ENCODE measurements around the gene REXO4.
A peak's percentile ranks its signal among the peaks of the same experiment; 100 is the strongest.

The REXO4 gene

DNA sequence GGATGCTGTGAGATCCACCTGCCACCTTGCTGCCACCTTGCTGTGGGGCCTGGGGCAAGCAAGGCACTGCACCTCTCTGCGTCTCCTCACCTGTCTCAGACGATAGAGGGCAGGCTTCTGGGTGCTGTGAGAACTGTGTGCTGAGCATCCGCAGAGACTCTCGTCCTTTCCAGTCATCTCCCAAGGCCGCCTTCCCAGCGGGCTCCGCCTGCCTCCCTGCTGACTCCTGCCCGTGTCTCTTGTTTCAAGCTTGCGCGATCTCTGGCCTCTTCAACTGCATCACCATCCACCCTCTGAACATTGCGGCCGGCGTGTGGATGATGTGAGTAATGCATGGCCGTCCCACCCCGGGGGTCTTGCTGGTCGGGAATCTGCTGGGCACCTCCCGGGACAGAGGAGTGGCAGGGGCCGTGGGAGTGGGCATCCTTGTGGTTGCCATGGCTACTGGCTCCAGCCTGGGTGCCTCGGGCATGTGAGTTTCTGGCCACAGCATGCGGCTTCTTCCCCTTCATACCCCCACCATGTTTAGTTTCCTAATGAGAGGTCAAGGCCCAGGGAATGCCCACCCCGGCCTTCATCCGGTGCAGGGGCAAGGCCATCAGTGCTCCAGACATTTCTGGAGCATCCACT, 45.5 kb upstream of the REXO4 start:
- Histone ChIP-seq H3K4me3 (ENCODE audit: low read depth, low read length) (no peak overlapping the region), H3K9me3 (no peaks in the 10 kb centered on the region), H3K4me1 (peaks cover 8% of the 10 kb centered on the region; the same call in 1 of the 2 replicates), H3K27me3 (no peaks in the 10 kb centered on the region), H3K36me3 (no peaks in the 10 kb centered on the region)
- TF ChIP-seq, protein P1, sequence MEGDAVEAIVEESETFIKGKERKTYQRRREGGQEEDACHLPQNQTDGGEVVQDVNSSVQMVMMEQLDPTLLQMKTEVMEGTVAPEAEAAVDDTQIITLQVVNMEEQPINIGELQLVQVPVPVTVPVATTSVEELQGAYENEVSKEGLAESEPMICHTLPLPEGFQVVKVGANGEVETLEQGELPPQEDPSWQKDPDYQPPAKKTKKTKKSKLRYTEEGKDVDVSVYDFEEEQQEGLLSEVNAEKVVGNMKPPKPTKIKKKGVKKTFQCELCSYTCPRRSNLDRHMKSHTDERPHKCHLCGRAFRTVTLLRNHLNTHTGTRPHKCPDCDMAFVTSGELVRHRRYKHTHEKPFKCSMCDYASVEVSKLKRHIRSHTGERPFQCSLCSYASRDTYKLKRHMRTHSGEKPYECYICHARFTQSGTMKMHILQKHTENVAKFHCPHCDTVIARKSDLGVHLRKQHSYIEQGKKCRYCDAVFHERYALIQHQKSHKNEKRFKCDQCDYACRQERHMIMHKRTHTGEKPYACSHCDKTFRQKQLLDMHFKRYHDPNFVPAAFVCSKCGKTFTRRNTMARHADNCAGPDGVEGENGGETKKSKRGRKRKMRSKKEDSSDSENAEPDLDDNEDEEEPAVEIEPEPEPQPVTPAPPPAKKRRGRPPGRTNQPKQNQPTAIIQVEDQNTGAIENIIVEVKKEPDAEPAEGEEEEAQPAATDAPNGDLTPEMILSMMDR (IDR thresholded peaks at IDR 0.05; ENCODE audit: low read depth, low read length), result peak; percentile 13; the same call in 1 of the 2 replicates
- DNase-seq, result no peak

DNA sequence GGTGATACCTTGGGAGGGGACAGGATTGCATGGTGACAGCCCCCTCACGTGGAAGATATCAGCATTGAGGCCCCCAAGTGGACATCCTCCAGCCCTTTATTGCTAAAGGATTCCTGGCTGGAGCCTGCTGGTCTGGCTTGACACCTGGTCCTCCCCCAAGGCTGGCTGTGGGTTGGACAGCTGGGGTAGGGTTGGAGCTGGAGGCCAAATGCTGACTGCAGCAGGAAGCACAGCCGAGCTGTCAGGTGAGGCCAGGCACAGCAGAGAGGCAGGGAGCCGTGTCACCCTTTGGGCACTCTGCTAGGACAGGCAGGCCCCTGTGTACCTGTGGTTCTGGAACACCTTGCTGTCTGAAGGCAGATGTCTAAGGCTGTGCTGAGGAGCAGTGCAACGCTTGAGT, 44.2 kb upstream of the REXO4 start:
- no peaks in the 10 kb centered on the region for H3K27me3 ChIP-seq
- H3K36me3 ChIP-seq, result no peaks in the 10 kb centered on the region
- H3K4me3 ChIP-seq (ENCODE audit: low read depth, low read length), result no peak overlapping the region
- no peak for DNase-seq
- TF ChIP-seq, protein P1 (IDR thresholded peaks at IDR 0.05; ENCODE audit: low read depth, low read length), result peak; percentile 16; the same call in 1 of the 2 replicates
- no peaks in the 10 kb centered on the region for H3K9me3 ChIP-seq
- H3K4me1 ChIP-seq, result peaks cover 8% of the 10 kb centered on the region; the same call in 1 of the 2 replicates

DNA sequence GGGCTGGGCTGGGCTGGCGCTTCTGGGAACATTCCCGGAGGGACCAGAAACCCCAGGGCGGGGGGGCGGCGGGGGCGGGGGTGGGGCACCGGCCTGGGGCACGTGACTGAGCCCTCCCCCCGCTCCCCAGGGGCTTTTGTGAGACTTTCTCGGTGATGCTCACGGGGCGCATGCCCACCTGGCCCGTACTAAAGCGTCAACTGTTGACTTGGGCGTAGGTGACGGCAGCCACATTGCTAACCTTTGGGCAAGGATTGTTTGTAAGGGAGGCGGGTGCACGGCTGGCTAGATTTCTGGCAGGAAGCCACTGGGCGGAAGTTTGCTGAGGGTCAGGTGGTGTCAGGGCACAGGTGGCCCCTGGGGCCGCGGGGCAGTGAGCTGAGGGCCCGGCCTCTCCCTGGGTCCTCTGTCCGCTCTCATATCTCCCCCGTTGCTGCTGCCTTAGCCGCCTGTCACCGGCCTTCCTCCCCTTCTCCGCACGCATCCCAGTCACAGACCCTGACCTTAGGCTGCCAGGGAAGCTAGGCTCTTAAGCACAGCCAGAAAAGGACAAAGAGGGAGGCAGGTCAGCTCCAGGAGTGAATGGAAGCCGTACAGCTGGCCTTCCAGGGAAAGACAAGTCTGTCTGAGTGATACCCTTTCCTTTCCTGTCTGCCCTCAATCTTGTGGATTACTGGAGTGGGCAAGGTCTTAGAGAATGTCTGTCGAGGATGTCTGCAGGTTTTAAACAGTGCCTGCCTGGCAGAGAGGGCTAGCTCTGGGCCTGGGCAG, 42.8 kb upstream of the REXO4 start:
- Histone ChIP-seq H3K27me3 (no peaks in the 10 kb centered on the region), H3K36me3 (no peaks in the 10 kb centered on the region), H3K4me1 (peaks cover 8% of the 10 kb centered on the region; the same call in 1 of the 2 replicates), H3K4me3 (ENCODE audit: low read depth, low read length) (peak overlapping the region; percentile 76), H3K9me3 (no peaks in the 10 kb centered on the region)
- TF ChIP-seq, protein P1 (IDR thresholded peaks at IDR 0.05; ENCODE audit: low read depth, low read length), result no peak
- DNase-seq, result peak; percentile 73

DNA sequence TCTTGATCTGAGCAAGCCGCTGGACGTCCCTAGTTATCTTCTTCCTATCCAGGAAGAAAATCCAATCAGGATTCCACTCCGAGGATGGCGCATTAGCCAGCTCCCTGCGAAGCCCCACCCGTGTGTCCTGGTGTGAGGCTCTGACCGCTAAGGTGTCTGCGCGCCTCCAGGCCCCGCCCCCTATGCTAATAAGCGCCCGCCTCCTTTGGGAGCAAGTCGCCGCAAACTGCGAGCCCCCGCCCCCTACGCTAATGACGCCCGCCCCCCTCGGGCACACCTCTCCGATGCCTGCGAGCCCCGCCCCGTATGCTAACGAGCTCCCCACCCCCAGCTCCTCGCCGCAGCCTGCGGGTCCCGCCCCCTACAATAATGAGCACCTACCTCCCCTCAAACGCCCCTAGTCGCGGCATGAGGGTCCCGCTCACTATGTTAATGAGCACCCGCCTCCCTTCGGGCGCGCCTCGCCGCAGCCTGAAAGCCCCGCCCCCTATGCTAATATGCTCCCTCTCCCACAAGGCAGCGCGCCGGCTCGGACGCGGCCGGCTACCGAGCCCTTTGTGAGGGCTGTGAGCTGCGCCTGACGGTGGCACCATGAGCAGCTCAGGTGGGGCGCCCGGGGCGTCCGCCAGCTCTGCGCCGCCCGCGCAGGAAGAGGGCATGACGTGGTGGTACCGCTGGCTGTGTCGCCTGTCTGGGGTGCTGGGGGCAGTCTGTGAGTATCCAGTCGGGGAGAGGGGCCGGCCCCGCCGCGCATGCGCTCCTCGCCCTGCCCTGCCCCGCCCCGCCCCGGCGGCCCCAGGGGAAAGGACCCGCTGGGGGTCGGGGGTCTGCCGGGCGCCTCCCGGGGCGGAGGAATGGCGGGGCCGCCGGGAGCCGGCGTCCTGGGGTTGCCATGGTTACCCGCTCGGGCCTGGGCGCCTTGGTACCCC, 41.9 kb upstream of the REXO4 start, which contains the start of gene CACFD1:
Gene CACFD1 (plus strand): TSS at position 503 of the 929 bp plus-strand sequence. CDS start 89 bp downstream, at position 592.
- Histone ChIP-seq H3K4me1 (peaks cover 8% of the 10 kb centered on the region; the same call in 1 of the 2 replicates), H3K36me3 (no peaks in the 10 kb centered on the region), H3K9me3 (no peaks in the 10 kb centered on the region), H3K4me3 (ENCODE audit: low read depth, low read length) (peak within 1 kb of the TSS; percentile 76), H3K27me3 (no peaks in the 10 kb centered on the region)
- peak; percentile 99 for DNase-seq
- TF ChIP-seq, protein P1 (IDR thresholded peaks at IDR 0.05; ENCODE audit: low read depth, low read length), result no peak

DNA sequence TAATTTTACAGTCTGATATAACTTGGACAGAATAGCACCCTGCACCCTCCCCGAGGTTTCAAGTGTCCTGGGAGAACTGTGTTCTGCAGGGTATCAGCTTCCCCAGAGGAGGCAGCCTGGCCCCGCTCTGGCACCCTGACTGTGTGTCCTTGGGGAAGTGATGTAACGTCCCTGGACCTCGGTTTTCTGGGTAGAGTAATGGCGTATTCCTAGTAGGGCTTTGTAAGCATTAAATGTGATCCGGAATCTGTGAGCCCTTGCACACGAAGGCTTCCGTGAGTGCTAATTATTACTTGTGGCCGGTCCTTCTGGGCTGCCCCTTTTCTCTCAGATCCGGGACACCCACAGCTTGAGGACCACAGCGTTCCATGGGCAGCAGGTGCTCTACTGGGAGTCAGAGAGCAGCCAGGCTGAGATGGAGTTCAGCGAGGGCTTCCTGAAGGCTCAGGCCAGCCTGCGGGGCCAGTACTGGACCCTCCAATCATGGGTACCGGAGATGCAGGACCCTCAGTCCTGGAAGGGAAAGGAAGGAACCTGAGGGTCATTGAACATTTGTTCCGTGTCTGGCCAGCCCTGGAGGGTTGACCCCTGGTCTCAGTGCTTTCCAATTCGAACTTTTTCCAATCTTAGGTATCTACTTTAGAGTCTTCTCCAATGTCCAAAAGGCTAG, 41.0 kb upstream of the REXO4 start:
- H3K27me3 ChIP-seq, result no peaks in the 10 kb centered on the region
- peaks cover 8% of the 10 kb centered on the region; the same call in 1 of the 2 replicates for H3K4me1 ChIP-seq
- no peaks in the 10 kb centered on the region for H3K9me3 ChIP-seq
- peak overlapping the region; percentile 76 for H3K4me3 ChIP-seq (ENCODE audit: low read depth, low read length)
- no peaks in the 10 kb centered on the region for H3K36me3 ChIP-seq
- DNase-seq, result no peak
- TF ChIP-seq, protein P1 (IDR thresholded peaks at IDR 0.05; ENCODE audit: low read depth, low read length), result no peak
